ENCODE measurements around the gene TMEM161A.
A peak's percentile ranks its signal among the peaks of the same experiment; 100 is the strongest.

TMEM161A gene

GRCh38 chr19:19096641-19097627, 41.3 kb downstream of the TMEM161A start:
- H4K91ac ChIP-seq (ENCODE audit: low read length): no peak overlapping the region
- no peak overlapping the region for H3K9ac ChIP-seq (ENCODE audit: low read length)
- no peaks in the 10 kb centered on the region for H3K79me1 ChIP-seq (replicated peaks; ENCODE audit: low read length, poor library complexity, severe bottlenecking)
- no peak overlapping the region for H2AFZ ChIP-seq (ENCODE audit: low read depth, low read length)
- no peak overlapping the region for H3K4ac ChIP-seq (ENCODE audit: low read depth in 1 of 2, low read length in 2 of 2)
- no peaks in the 10 kb centered on the region for H3K9me3 ChIP-seq (ENCODE audit: control insufficient read depth, low read length)
- H3K4me2 ChIP-seq (ENCODE audit: low read length, poor library complexity, severe bottlenecking): no peak overlapping the region
- H3K27ac ChIP-seq (ENCODE audit: low read length, poor library complexity, severe bottlenecking): no peak overlapping the region
- no peak overlapping the region for H2BK5ac ChIP-seq (ENCODE audit: low read depth, low read length, poor library complexity, severe bottlenecking)
- no peak overlapping the region for H2BK15ac ChIP-seq (ENCODE audit: low read depth, poor library complexity, severe bottlenecking)
- peak overlapping the region; percentile 39 for H2AK5ac ChIP-seq (ENCODE audit: low read length, severe bottlenecking)
- no peak overlapping the region for H3K4me3 ChIP-seq (ENCODE audit: insufficient read depth in 1 of 2, low read depth in 1 of 2, low read length in 2 of 2)
- peaks cover 0 to 15% of the 10 kb centered on the region in 2 experiments for H3K36me3 ChIP-seq (ENCODE audit: control insufficient read depth in 1 of 2, insufficient read depth in 2 of 2, low read depth in 1 of 2, low read length in 2 of 2)
- no peak overlapping the region for H2BK12ac ChIP-seq (ENCODE audit: low read length in 2 of 2)
- H3K14ac ChIP-seq (ENCODE audit: low read length in 2 of 2): no peak overlapping the region
- no peaks in the 10 kb centered on the region for H3K27me3 ChIP-seq (ENCODE audit: control insufficient read depth in 1 of 2, insufficient read depth in 1 of 2, low read length in 2 of 2)
- no peak overlapping the region for H4K8ac ChIP-seq (ENCODE audit: low read length)
- H2BK120ac ChIP-seq (ENCODE audit: low read depth, low read length): no peak overlapping the region
- H3K4me1 ChIP-seq (ENCODE audit: control insufficient read depth, insufficient read depth, low read depth, low read length): peaks cover 23% of the 10 kb centered on the region
- 94% methylated on average over 24 of the region's 24 CpGs for WGBS
- H3K18ac ChIP-seq (ENCODE audit: low read depth in 1 of 2, low read length in 2 of 2): no peak overlapping the region
- H3K23ac ChIP-seq (ENCODE audit: low read length in 2 of 2): no peak overlapping the region
- no peak for DNase-seq

- H3K9me3 ChIP-seq (ENCODE audit: control insufficient read depth, low read length): no peaks in the 10 kb centered on the region
- H3K4me1 ChIP-seq (ENCODE audit: control insufficient read depth, insufficient read depth, low read depth, low read length): peaks cover 23% of the 10 kb centered on the region
- no peaks in the 10 kb centered on the region for H3K27me3 ChIP-seq (ENCODE audit: control insufficient read depth in 1 of 2, insufficient read depth in 1 of 2, low read length in 2 of 2)
- H2BK15ac ChIP-seq (ENCODE audit: low read depth, poor library complexity, severe bottlenecking): no peak overlapping the region
- H3K79me1 ChIP-seq (replicated peaks; ENCODE audit: low read length, poor library complexity, severe bottlenecking): no peaks in the 10 kb centered on the region
- H3K4ac ChIP-seq (ENCODE audit: low read depth in 1 of 2, low read length in 2 of 2): no peak overlapping the region
- H2AK5ac ChIP-seq (ENCODE audit: low read length, severe bottlenecking): no peak overlapping the region
- no peak overlapping the region for H4K8ac ChIP-seq (ENCODE audit: low read length)
- DNase-seq: no peak
- H2BK12ac ChIP-seq (ENCODE audit: low read length in 2 of 2): no peak overlapping the region
- no peak overlapping the region for H2AFZ ChIP-seq (ENCODE audit: low read depth, low read length)
- H3K4me2 ChIP-seq (ENCODE audit: low read length, poor library complexity, severe bottlenecking): peak overlapping the region; percentile 27
- 85% methylated on average over 9 of the region's 11 CpGs for WGBS
- no peak overlapping the region for H3K18ac ChIP-seq (ENCODE audit: low read depth in 1 of 2, low read length in 2 of 2)
- H2BK120ac ChIP-seq (ENCODE audit: low read depth, low read length): no peak overlapping the region
- peaks cover 0 to 17% of the 10 kb centered on the region in 2 experiments for H3K36me3 ChIP-seq (ENCODE audit: control insufficient read depth in 1 of 2, insufficient read depth in 2 of 2, low read depth in 1 of 2, low read length in 2 of 2)
- no peak overlapping the region for H3K9ac ChIP-seq (ENCODE audit: low read length)
- no peak overlapping the region for H3K27ac ChIP-seq (ENCODE audit: low read length, poor library complexity, severe bottlenecking)
- H3K23ac ChIP-seq (ENCODE audit: low read length in 2 of 2): no peak overlapping the region
- no peak overlapping the region for H3K14ac ChIP-seq (ENCODE audit: low read length in 2 of 2)
- H2BK5ac ChIP-seq (ENCODE audit: low read depth, low read length, poor library complexity, severe bottlenecking): no peak overlapping the region
- H3K4me3 ChIP-seq (ENCODE audit: insufficient read depth in 1 of 2, low read depth in 1 of 2, low read length in 2 of 2): no peak overlapping the region
- H4K91ac ChIP-seq (ENCODE audit: low read length): no peak overlapping the region
Observed at GRCh38 chr19:19095691-19096090, 42.6 kb downstream of the TMEM161A start.

GRCh38 chr19:19094513-19094912, 43.8 kb downstream of the TMEM161A start:
- peaks cover 23% of the 10 kb centered on the region for H3K4me1 ChIP-seq (ENCODE audit: control insufficient read depth, insufficient read depth, low read depth, low read length)
- H2AK5ac ChIP-seq (ENCODE audit: low read length, severe bottlenecking): no peak overlapping the region
- 93% methylated on average over 7 of the region's 7 CpGs for whole genome bisulfite sequencing
- H3K18ac ChIP-seq (ENCODE audit: low read depth in 1 of 2, low read length in 2 of 2): no peak overlapping the region
- no peak overlapping the region for H4K8ac ChIP-seq (ENCODE audit: low read length)
- DNase-seq: no peak
- no peak overlapping the region for H2BK120ac ChIP-seq (ENCODE audit: low read depth, low read length)
- H3K4me2 ChIP-seq (ENCODE audit: low read length, poor library complexity, severe bottlenecking): no peak overlapping the region
- H3K9ac ChIP-seq (ENCODE audit: low read length): no peak overlapping the region
- no peak overlapping the region for H2BK15ac ChIP-seq (ENCODE audit: low read depth, poor library complexity, severe bottlenecking)
- H3K79me1 ChIP-seq (replicated peaks; ENCODE audit: low read length, poor library complexity, severe bottlenecking): no peaks in the 10 kb centered on the region
- H3K27ac ChIP-seq (ENCODE audit: low read length, poor library complexity, severe bottlenecking): no peak overlapping the region
- H3K36me3 ChIP-seq (ENCODE audit: control insufficient read depth in 1 of 2, insufficient read depth in 2 of 2, low read depth in 1 of 2, low read length in 2 of 2): peaks cover 0 to 17% of the 10 kb centered on the region in 2 experiments
- H3K9me3 ChIP-seq (ENCODE audit: control insufficient read depth, low read length): no peaks in the 10 kb centered on the region
- no peak overlapping the region for H3K4me3 ChIP-seq (ENCODE audit: insufficient read depth in 1 of 2, low read depth in 1 of 2, low read length in 2 of 2)
- H3K4ac ChIP-seq (ENCODE audit: low read depth in 1 of 2, low read length in 2 of 2): no peak overlapping the region
- no peak overlapping the region for H2AFZ ChIP-seq (ENCODE audit: low read depth, low read length)
- H3K27me3 ChIP-seq (ENCODE audit: control insufficient read depth in 1 of 2, insufficient read depth in 1 of 2, low read length in 2 of 2): no peaks in the 10 kb centered on the region
- no peak overlapping the region for H2BK12ac ChIP-seq (ENCODE audit: low read length in 2 of 2)
- H3K14ac ChIP-seq (ENCODE audit: low read length in 2 of 2): no peak overlapping the region
- H2BK5ac ChIP-seq (ENCODE audit: low read depth, low read length, poor library complexity, severe bottlenecking): no peak overlapping the region
- no peak overlapping the region for H4K91ac ChIP-seq (ENCODE audit: low read length)
- H3K23ac ChIP-seq (ENCODE audit: low read length in 2 of 2): no peak overlapping the region

- Histone ChIP-seq H3K27ac (ENCODE audit: low read length, poor library complexity, severe bottlenecking) (no peak overlapping the region), H3K4ac (ENCODE audit: low read depth in 1 of 2, low read length in 2 of 2) (no peak overlapping the region), H3K18ac (ENCODE audit: low read depth in 1 of 2, low read length in 2 of 2) (no peak overlapping the region), H2BK120ac (ENCODE audit: low read depth, low read length) (no peak overlapping the region), H3K36me3 (ENCODE audit: control insufficient read depth in 1 of 2, insufficient read depth in 2 of 2, low read depth in 1 of 2, low read length in 2 of 2) (peaks cover 0 to 20% of the 10 kb centered on the region in 2 experiments), H2AFZ (ENCODE audit: low read depth, low read length) (no peak overlapping the region), H3K14ac (ENCODE audit: low read length in 2 of 2) (no peak overlapping the region), H2BK15ac (ENCODE audit: low read depth, poor library complexity, severe bottlenecking) (no peak overlapping the region), H3K23ac (ENCODE audit: low read length in 2 of 2) (no peak overlapping the region), H4K8ac (ENCODE audit: low read length) (no peak overlapping the region), H3K4me1 (ENCODE audit: control insufficient read depth, insufficient read depth, low read depth, low read length) (no peaks in the 10 kb centered on the region), H3K79me1 (replicated peaks; ENCODE audit: low read length, poor library complexity, severe bottlenecking) (peaks cover 5% of the 10 kb centered on the region), H3K9me3 (ENCODE audit: control insufficient read depth, low read length) (no peaks in the 10 kb centered on the region), H3K9ac (ENCODE audit: low read length) (no peak overlapping the region), H3K4me3 (ENCODE audit: insufficient read depth in 1 of 2, low read depth in 1 of 2, low read length in 2 of 2) (no peak overlapping the region), H3K4me2 (ENCODE audit: low read length, poor library complexity, severe bottlenecking) (no peak overlapping the region), H2BK5ac (ENCODE audit: low read depth, low read length, poor library complexity, severe bottlenecking) (no peak overlapping the region), H2BK12ac (ENCODE audit: low read length in 2 of 2) (no peak overlapping the region), H3K27me3 (ENCODE audit: control insufficient read depth in 1 of 2, insufficient read depth in 1 of 2, low read length in 2 of 2) (no peaks in the 10 kb centered on the region), H2AK5ac (ENCODE audit: low read length, severe bottlenecking) (no peak overlapping the region), H4K91ac (ENCODE audit: low read length) (no peak overlapping the region)
- WGBS: 87% methylated on average over 2 of the region's 2 CpGs
- DNase-seq: no peak
Observed at GRCh38 chr19:19087676-19088075, 50.6 kb downstream of the TMEM161A start.
